ENCODE results near the gene TP53.
A peak's percentile ranks its signal among the peaks of the same experiment; 100 is the strongest.

The TP53 gene

DNA sequence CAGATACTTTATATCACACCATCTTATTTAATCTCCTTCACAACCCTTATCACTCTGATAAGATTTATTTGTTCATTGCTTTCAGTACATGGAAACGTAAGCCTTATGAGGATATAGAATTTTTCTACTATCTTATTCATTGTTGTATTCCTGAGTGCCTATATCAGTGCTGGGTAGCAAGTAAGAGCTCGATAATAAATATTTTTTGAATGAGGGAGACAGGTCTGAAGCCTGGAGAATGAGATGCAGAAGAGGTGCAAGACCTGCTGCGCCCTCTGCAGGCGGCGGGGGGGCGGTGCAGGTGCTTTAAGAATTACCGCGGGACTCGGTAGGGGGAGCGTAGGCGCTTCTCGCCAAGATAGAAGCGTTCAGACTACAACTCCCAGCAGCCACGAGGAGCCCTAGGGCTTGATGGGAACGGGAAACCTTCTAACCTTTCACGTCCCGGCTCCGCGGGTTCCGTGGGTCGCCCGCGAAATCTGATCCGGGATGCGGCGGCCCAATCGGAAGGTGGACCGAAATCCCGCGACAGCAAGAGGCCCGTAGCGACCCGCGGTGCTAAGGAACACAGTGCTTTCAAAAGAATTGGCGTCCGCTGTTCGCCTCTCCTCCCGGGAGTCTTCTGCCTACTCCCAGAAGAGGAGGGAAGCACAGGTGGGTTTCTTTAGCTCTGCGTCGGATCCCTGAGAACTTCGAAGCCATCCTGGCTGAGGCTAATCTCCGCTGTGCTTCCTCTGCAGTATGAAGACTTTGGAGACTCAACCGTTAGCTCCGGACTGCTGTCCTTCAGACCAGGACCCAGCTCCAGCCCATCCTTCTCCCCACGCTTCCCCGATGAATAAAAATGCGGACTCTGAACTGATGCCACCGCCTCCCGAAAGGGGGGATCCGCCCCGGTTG lies 868 bp upstream of the TP53 start, which contains the start of gene WRAP53:
TSS of gene WRAP53 (plus strand) at position 570 of the 900 bp plus-strand sequence. CDS start at position 742, 172 bp downstream.
- peak; percentile 97 for DNase-seq (ENCODE audit: low read depth)
- peak within 1 kb of the TSS; percentile 86 for H3K4me3 ChIP-seq (ENCODE audit: control insufficient read depth, low read depth, low read length)
- TF ChIP-seq, protein P1, sequence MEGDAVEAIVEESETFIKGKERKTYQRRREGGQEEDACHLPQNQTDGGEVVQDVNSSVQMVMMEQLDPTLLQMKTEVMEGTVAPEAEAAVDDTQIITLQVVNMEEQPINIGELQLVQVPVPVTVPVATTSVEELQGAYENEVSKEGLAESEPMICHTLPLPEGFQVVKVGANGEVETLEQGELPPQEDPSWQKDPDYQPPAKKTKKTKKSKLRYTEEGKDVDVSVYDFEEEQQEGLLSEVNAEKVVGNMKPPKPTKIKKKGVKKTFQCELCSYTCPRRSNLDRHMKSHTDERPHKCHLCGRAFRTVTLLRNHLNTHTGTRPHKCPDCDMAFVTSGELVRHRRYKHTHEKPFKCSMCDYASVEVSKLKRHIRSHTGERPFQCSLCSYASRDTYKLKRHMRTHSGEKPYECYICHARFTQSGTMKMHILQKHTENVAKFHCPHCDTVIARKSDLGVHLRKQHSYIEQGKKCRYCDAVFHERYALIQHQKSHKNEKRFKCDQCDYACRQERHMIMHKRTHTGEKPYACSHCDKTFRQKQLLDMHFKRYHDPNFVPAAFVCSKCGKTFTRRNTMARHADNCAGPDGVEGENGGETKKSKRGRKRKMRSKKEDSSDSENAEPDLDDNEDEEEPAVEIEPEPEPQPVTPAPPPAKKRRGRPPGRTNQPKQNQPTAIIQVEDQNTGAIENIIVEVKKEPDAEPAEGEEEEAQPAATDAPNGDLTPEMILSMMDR (IDR thresholded peaks at IDR 0.05; ENCODE audit: control insufficient read depth, insufficient read depth, low read depth, low read length, missing control alignments): peak; percentile 97

DNA sequence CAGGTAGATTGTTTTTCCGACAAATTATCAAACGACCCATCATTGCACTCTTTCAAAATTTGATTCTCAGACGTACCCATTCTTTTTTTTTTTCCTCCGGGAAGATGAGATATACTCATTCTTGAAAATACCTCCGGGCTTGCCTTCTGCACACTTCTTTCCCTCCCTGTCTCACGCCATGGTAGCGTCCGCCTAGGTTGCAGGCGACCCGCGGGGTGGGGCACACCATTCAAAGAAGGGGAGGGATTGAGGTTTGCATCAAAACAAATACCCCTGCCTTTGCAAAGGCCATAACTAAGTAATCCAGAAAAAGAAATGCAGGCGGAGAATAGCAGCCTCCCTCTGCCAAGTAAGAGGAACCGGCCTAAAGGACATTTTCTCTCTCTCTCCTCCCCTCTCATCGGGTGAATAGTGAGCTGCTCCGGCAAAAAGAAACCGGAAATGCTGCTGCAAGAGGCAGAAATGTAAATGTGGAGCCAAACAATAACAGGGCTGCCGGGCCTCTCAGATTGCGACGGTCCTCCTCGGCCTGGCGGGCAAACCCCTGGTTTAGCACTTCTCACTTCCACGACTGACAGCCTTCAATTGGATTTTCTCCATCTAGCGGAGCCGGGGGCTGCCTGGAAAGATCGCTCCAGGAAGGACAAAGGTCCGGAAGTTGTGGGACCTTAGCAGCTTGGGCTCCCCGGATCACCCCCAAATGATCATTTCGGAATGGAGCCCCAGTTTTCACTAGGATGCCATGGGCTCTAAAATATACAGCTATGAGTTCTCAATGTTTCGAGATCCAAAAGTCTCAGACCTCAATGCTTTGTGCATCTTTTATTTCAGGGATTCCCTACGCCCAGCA lies 843 bp downstream of the TP53 start:
- TF ChIP-seq, protein P1 (IDR thresholded peaks at IDR 0.05; ENCODE audit: control insufficient read depth, insufficient read depth, low read depth, low read length, missing control alignments): no peak
- H3K4me3 ChIP-seq (ENCODE audit: control insufficient read depth, low read depth, low read length): peak overlapping the region; percentile 79
- DNase-seq (ENCODE audit: low read depth): peak; percentile 39

DNA sequence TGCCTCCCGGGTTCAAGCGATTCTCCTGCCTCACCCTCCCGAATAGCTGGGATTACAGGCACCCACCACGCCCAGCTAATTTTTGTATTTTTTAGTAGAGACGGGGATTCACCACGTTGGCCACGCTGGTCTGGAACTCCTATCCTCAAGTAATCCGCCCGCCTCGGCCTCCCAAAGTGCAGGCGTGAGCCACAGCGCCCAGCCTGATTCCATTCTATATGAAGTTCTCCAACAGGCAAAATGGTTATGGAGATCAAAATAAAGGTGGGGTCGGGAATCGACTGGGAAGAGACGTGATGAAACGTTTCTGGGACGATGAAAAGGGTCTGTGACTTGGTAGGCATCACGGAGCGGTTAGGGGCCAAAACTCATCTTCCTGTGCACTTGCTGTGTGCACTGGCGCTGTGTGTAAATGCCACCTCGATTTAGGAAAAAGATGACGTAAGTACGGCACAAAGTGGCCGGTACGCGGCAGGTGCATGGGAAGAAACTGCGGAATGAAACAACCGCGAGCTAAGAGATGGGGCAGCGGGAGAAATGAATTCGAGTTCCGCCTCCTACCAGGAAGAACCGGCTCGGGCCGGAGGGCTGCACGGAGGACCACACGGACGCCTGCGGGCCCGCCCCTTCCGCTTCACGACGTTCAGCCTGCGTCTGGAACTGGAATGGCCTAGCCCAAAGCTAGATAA lies 1.6 kb downstream of the TP53 start:
- DNase-seq (ENCODE audit: low read depth): peak; percentile 84
- H3K4me3 ChIP-seq (ENCODE audit: control insufficient read depth, low read depth, low read length): peak overlapping the region; percentile 79

DNA sequence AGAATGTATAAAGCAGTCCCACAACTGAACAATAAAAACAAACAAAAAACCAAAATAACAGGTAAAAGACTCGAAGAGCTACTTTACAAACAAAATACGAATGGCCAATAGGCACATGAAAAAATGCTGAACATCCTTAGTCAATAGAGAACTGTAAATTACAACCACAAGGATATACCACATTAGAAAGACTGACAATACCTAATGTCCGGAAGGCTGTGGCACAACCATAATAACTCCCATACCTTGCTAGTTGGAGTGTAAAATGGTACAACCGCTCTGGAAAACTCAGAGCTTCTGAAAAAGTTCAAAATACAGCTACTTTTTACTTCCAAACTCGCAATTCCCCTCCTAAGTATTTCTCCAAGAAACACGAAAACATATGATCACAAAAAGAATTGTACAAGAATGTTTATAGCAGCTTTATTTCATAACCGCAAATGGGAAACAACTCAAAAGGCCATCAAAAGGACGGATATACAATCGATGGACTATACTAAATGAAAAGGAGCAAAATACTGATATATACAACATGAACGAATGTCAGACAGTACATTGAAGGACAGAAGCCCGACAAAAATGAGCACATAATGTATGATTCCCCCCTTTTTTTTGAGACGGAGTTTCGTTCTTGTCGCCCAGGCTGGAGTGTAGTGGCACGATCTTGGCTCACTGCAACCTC lies 2.3 kb downstream of the TP53 start:
- TF ChIP-seq, protein P1 (IDR thresholded peaks at IDR 0.05; ENCODE audit: control insufficient read depth, insufficient read depth, low read depth, low read length, missing control alignments): no peak
- H3K4me3 ChIP-seq (ENCODE audit: control insufficient read depth, low read depth, low read length): peak overlapping the region; percentile 79
- no peak for DNase-seq (ENCODE audit: low read depth)

More for the DNA sequence above, 1.6 kb downstream of the TP53 start:
- TF ChIP-seq, protein P1 (IDR thresholded peaks at IDR 0.05; ENCODE audit: control insufficient read depth, insufficient read depth, low read depth, low read length, missing control alignments): no peak

DNA sequence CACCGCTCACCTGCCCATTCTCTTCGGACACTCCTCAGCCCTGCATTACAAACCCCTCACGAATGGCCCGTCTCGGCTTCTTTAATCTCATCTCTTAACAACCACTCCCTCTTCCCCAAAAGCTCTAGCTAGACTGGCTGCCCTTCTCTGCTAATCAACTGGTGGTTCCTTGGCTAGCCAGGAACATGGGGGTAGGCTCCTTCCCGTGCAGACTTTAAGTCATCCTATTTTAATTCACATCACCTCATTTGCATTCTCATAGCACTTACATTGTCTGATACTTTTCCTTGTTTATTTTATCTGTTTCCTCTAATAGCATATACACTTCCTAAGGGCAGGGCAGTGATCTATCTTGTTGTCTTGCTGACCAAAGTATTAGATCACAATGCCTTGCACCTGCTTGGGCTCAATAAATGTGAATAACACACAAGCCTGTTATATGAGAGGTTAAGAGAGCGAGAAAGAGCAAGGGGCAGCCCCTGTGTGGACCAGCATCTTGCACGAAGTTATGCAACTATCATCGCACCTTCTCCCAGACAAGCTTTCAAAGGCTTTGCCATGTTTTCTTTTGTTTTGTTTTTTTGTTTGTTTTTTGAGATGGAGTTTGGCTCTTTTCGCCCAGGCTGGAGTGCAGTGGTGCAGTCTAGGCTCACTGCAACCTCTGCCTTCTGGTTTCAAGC lies 9.8 kb downstream of the TP53 start:
- no peak overlapping the region for H3K4me3 ChIP-seq (ENCODE audit: control insufficient read depth, low read depth, low read length)
- no peak for DNase-seq (ENCODE audit: low read depth)
- TF ChIP-seq, protein P1 (IDR thresholded peaks at IDR 0.05; ENCODE audit: control insufficient read depth, insufficient read depth, low read depth, low read length, missing control alignments): no peak

All from AG09309 (cell line).